NCI-H1436 (cell line): ENCODE measurements around the gene RASGRP2.
A peak's percentile ranks its signal among the peaks of the same experiment; 100 is the strongest.

ENCODE experiments used
- DNase-seq: peaks from one replicate; lab custom pipeline; 2025; lab: John Stamatoyannopoulos, UW

Gene RASGRP2

DNA sequence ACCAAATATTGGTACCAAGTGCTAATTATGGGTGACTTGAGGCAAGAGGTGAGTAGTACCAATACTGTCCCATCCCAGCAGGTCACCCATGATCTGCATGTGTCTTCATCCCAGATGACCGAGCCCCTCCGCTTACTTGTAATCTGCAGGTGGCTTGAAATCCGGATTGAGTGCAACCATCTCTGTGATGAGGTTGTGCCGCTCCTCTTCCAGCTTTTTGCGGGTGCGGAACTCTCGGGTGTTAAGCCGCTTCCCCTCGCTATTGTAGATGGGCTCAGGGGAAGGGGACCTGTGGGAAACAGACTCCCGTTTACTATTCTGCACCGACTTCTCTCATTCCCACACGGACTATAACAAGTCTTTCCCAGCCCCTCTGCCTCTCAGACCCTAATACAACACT, 26.2 kb upstream of the RASGRP2 start:
- DNase-seq = no peak

DNA sequence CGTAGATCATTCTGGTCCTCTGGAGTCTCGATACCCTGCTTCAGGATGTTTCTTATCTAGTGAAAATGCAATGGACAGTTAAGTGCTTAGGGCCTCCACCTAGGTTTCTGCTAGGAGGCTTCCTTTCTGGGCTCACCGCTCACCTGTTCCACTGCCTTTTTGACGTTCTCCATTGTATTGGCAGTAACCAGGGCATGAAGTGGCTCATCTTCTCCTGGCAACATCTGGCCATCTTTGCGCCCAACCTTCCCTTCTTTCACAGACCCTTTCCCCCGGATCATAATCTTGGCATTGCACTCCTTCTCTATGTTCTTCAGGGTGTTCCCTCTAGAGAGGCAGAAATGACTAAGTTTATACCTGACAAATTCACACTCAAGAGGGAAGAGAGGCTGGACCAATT, 25.3 kb upstream of the RASGRP2 start:
- no peak for DNase-seq

DNA sequence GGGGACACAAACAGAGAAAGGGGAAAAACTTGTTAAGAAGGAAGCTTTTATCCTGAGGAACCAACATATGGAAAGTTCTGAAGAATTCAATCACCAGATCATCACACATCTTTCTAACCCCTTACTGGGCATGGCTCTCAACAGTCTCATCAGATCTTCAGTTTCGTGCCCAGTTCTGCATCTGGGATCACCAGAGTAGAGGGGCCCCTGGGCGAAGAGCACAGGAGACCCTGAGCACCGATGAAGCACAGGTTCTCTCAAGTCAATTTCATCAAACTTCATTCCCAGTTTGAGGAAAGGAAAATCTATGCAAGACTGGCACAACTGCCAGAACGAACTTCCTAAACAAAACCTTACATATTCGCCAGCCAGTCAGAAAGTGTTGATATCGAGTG, 24.4 kb upstream of the RASGRP2 start:
- DNase-seq = no peak

DNA sequence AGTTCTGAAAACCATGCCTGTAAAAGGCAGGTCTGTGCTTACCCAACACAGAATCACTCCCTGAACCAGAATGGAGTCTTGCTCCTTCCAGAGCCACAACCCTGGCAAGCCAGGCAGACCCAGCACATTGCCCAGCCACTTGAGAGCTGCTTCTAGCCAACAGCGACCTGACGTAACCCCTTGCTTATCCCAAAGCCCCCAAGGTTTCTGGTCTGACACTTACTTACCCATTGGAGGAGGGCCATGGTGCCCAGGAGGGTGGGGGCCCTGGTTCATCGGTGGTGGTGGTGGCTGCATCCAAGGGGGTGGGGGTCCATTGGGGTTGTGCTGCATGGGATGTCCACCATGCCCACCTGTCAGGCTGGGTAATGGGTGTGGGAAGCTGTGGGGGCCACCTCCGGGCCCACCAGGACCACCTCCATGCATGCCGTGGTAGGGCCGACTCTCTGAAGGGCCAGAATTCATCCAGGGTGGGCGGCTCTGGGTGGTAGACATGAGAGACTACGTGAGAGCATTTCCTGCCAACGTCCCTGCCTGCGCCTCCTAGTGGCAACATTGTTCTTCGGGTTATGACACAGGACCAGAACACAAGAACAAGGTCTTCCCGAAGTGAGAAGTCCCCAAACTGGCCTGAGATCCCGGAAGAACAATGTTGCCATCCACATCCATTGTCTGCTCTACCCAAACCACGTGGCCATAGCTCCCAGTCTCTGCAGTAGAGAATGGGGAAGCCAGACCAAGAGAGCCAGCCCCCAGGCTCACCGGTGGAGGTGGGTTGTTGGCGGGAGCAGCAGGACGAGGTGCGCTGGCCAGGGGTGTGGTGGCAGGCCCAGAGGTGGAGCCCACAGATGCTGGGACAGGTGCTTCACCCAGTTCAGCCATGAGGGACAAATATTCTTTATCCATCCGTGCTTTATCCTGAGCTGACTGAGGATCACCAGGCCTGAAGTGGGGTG, 23.7 kb upstream of the RASGRP2 start:
- peak; percentile 26 for DNase-seq

DNA sequence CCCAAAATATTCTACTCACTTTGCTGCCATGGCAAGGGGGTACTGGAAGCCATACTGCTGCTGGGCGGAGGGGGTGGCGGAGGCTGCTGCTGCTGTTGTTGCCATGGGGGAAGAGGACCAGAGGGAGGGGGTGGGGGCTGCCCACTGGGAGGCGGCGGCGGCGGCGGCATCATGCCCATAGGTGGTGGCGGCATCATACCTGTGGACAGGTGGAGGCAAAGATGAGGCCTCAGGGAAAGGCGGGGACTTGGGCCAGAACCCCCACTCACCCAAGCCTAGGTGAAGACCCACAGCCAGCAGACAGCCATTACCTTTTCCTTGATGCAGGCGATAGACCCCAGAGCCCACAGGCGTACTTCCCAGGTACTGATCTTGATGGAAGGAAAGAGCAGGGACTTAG, 22.9 kb upstream of the RASGRP2 start:
- DNase-seq = no peak

DNA sequence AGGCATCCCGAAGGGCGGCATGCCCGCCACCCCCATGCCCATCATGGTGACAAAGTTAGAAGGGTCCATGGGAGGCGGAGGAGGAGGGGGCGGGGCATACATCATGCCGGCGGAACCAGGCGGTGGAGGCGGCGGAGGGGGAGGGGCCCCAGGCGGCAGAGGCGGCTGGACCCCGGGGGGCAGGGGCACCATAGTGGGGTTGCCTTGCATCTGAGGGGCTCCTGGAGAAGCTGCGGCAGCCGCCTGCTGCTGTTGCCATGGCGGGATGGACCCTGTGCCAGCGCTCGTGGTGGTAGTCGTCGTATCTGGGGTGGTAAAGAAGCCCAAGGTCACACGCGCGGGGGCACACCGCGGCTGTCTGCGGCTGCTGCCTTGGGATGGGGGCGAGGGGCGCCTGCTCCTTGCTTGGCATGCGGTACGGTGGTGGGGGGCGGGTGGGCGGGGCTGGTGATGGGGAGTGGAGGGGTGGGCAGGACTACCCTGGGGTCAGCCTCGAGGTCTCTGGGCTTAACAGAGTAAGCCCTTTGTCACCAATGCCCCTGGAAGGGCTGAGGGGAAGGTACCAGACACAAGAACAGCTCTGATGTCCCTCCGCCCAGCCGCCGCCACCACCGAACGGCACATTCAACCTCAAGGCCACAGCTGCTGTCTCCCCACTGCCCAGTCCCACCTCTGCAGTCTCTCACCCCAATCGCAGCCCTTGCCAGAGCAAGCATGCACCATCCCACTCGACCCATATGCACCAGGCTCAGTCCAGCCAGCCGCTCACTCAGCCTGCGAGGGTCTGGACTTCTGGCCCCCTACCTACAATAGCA, 22.1 kb upstream of the RASGRP2 start:
- DNase-seq = no peak

DNA sequence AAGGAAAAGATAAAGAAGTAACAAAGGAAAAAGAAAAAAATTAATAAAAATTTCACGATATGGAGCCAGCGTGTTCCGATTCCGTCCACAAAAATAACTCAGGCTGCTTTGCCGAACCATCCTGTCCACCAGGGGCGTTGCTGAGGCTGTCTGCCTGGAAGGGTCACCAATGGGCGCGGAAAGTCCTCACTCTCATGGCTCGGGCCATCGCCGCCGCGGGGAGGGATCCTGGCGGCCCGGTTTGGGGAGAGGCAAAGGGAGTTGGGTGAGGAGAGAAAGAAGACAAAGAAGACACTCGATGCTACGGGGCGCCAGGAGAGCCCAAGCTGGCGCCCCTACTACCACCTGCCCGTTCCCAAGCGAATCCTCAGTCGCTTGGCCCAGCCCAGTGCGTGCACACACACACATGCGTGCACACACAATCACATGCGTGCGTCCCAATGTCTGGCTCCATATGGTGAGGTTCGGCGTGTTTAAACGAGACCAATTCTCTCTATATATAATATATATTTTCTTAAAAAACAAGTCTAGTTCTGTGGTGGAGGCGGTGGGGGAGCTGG, 21.4 kb upstream of the RASGRP2 start:
- DNase-seq = no peak

DNA sequence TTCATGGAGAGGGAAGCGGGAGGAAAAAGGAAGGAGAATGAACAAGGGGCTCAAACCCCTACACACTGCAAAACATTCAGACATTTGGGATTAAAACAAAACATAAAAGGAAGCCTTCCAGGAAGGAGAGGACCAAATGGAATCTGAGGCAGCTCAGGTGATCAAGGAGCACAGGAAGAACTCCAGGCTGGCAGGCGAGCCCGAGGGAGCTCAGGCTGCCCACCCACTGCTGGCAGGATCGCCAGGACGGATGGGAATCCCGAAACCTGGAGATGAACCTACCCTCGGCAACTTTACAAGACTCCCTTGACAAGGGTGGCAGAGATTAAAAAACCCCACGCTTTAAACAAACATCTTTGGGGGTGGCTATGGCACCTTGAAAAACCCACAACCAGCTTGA, 20.8 kb upstream of the RASGRP2 start:
- no peak for DNase-seq

DNA sequence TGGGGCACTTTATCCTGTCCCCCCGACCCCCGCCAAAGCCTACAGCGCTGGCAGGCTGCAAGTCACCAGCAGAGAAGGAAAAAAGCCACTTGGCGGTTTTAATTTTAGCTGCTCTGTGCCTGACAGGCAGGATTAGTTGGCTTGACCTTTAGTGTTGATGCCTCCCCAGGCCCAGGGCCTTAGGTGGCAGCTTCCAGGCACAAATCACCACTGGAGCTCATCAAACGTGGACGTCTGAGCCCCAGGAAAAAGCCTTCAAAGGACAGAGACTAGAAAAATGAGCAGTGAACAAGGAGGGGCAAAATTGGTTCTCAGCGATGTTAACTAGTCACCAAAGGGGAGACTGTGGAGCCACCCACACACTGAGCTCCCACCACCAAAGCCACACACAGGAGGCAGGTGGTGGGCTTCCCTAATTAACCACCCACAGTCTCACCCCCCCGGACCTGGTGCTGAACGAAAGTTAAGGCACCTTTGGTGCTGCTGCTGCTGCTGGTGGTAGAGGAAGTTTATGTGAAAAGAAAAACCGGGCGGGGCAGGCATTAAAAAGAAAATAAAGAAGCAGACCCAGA, 20.2 kb upstream of the RASGRP2 start:
- DNase-seq = no peak

DNA sequence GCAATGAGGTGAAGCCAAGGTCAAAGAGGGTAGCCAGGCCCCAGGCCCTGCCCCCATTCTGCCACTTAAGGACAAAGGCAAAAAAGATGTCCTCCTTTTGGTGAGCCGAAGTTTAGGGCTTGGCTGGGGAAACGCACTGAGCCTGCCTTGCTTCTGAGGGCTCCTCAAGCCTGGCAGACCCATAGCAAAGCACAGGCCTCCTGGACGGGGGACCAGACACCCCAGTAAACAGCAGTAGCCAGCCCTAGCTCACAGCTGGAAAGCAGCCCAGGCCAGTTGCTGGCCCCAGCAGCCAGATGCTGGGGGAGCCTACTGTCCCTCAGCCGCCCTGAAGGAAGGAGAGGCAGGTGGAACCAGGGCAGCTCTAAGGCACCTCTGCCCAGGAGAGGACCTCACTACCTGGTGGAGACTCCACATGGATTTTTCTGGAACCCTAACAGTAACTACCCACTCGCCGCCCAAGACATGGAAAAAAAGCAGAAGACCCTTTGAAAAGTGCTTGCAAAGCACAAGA, 19.6 kb upstream of the RASGRP2 start:
- no peak for DNase-seq

DNA sequence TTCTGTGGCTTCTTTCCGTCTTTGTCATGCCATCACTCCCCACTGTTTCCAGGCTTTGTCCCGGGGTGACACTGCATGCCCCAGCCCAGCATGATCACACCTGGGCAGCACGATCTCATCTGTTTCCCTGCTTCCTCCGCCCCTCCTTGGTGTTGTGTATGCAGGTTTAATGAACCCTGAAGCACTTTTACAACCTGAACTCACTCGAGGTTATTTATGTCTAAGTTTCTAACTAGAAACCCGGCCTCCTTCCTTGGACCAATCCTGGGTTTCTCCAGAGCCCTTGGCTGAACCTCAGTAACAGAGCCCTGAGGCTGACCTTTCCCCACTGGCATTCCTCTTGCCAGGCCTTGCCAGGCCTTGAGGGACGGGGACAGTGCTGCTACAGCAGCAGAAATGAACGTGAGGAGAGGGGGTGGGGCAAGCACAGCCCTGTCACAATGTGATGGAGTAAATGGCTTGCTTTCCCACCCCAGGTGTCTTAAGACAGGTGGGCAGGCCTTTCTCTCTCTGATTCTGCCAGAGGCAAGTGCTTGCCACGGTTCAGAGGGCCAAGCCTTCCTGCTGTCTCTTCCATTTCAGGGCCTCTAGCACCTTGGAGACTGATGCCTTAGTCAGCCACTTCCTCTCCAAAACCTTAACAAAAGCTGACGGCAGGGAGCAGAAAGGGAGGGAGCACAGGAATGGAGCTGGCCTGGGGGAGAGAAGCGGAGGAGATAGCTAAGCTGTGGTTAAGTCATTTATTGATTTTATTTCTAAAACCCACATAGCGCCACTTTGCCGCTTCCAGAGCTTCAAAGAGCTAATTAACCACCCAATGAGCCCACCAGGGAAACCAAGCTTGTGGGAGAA, 19.0 kb upstream of the RASGRP2 start:
- DNase-seq = no peak

DNA sequence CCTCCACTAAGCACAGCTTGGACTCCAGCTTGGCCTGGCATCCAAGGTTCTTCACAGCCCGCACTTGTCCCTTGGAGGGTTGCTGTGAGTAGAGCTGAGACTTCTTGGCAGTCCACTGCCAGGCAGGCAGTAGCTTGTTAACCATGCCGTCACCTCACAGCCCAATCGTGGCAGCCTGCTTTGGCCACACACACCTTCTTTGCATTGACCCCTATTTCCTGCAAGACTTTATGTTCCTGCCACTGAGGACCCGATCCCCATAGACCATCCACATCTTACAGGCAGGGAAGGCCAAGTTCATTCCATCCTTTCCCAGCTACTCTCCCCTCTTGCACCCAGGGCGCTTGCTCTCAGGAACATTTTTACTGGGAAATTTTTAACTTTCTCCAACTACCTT, 18.3 kb upstream of the RASGRP2 start:
- DNase-seq = no peak

DNA sequence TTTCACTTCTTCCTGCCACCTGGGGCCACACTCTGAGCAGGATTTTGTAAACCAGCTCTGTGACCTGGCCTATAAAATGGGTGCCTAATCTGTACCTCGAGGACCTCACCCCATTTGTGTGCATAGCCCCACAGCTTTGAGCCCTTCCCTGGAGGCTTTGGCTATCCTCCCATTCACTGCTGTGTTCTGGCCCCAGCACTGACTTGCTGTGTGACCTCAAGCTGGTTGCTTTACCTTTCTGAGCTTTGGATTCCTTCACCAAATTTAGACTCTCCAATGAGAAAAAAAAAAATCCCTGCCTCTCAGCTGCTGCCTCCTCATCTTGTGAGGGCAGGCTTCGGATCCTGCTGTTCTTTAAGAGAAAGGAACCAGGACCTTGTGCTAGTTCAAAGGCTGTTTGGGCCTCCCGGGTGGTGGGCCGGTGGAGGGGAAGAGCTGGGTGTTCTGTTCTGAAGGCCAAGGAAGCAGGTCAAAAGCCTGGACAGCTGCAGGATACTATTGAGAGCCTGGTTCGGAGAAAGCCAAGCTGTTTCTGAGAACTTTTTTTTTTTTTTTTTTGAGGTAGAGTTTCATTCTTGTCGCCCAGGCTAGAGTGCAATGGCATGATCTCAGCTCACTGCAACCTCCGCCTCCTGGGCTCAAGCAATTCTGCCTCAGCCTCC, 16.9 kb upstream of the RASGRP2 start:
- no peak for DNase-seq

DNA sequence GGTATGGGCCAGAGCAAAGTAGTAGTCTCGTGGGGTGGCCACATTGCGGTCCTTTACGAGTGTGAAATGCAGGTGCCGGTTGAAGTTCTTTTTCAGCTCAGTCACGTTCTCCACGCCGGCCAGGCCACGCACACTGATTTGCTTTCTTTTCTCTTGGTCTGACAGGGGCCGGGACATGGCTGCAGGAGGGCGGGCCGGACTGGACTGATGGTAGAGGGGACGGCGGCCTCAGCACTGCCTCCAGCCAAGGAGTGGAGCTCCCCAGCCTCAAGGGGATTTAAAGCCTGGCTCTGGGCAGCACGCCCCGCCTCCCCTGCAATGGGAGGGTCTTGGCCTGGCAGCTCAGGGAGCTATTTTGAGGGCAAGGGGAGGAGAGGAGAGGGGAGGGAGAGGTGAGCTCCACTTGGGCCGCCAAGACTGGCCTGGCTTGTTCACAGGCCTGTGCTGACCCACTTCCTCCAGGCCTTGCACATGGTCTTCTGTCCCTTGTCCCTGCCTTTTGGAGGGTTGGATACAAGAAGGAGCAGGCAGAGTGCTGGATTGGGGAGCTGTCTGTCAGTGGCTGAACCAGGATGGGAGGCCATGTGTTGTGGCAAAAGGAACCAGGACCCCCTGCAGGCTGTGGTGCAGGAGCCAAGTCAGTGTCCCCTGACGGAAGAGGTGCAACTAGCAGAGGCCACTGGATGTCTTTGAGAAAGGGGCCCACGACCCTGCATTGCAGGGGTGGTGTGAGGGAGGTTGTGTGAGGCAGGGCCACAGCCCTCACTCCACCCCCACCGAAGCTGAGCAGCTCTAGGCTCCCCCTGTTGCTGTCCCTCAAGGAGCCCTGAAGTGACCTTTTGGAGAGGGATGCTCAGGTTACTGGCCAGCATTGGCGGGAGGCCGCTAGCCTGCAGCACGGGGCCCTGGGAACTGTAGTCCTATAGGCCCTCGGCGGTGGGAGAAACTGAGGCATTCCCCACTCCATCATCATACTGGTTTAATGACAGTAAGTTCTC, 16.1 kb upstream of the RASGRP2 start, which contains the start of gene PYGM:
Gene PYGM (minus strand): TSS at position 253 of the 998 bp plus-strand sequence. CDS start 76 bp downstream, at position 177.
- DNase-seq = no peak

DNA sequence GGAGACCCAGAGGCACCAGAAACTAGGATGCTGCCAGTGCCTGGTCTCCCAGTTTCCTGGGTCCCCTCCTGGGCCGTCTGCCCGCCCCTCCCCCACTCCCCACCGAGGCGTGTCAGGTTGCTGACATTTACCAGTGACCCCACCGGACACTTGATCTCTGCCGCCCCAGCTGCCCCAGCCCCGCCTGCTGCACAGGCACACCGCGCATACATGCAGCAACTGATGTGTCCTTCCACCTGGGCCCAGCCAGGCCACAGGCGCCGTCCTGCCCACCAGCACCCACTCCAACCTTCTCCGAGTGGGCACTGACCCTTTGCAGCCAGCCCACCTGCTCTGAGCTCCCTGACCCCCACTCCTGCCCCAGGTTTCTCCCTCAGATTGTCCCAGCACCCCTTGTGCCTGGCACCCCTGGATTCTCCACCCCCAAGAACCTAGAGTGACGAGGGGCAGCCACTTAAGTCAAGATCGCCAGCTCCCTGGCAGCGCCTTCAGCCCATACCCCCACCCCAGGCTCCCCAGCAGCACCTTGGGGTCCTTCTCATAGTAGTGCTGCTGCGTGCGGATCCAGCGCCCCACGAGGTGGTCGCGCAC, 15.3 kb upstream of the RASGRP2 start:
- DNase-seq = no peak

DNA sequence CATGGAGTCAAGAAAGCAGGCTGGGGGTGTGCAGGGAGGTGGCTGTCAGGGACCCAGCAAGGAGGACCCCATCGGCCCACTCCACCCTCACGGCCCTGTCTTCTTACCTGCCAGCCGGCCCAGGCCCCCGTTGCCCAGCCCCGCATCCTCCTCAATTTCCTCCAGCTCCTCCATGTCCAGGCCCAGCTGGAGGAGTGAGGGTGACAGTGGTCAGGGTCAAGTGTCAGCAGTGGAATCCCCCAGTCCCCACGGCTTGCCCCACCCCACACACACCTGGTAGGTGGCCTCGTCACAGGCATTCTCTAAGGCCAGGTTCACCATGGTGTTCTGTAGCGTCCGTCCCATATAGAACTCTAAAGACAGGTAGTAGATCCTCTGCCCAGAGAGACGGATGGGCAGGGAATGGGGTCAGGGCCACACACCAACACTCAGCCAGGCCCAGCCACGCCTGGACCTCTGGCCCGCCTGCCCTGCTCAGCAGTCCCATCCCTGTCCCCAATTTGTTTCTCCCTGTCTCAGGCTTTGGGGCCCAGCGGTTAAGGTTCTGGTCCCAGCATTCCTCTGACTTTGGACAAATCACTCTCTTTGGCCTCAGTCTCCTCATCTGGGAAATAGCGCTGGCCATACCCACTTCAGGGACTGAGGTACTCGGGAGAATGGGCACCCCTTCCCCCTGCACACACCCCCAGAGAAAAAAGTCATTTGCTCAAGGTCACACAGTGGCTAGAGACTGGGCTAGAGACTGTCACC, 14.6 kb upstream of the RASGRP2 start:
- DNase-seq = no peak

DNA sequence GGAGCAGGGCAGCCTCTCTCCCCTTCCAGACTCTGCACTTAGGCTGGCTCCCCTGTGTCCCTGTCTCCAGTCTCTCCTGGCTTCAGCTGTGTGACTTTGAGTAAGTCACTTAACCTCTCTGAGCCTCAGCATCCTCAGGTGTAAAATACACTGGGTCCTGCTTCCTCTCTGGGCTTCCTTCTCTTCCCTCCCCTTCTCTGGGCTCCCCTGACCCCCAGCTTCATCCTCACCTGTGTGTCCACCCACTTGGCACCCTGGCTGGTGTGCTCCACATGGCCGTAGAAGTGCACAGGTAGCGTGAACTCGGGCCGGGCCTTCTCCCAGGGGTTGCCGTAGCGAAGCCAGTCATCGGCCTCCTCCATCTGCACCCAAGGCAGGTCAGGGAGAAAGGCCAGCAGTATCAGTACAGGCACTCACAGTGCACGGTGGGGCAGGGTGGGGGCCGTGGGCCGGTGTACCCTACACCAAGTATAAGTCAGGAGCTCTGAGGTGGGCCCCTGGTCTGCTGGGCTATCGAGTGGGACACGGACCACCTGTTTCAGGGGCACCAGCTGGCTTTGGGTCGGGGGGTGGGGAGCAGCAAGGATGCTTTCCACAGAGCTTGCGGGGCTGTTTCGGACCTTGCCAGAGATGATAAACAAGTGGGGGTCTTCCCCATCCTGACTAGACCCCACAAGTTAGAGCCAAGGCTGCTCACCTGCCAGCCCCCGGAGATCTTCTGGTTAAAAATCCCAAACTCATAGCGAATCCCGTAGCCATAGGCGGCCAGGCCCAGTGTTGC, 13.8 kb upstream of the RASGRP2 start:
- no peak for DNase-seq
